IMR-90 (cell line): Measurements from ENCODE around the gene ARHGEF16. TPM values are rescaled to one million over a fixed set of nuclear protein-coding genes. Genes with fewer than 3 reads are reported as not detected.

Experiments
- ATAC-seq: fragments of 200-7000 bp; cut with Tn5 transposase; 2 replicates; pipeline ENCODE4 v1.9.1; 2020; ENCODE audit warnings: low read depth, mild to moderate bottlenecking, moderate library complexity
- BruUV-seq: library from RNA; stranded (reverse); fragments of 400-500 nt; replicated peaks from 2 replicates; lab custom pipeline; 2021; lab: Mats Ljungman, UMichigan
- CTCF ChIA-PET: fragments of 300-600 bp; formaldehyde crosslinking; extraction: SDS; loops from one replicate; lab custom pipeline; 2021; ENCODE audit warnings: antibody characterized with exemption; lab: Yijun Ruan, JAX
- POLR2A ChIA-PET: fragments of 300-600 bp; sonication (Branson Sonifier 250); formaldehyde crosslinking; loops from one replicate; lab custom pipeline; 2022; ENCODE audit warnings: antibody characterized with exemption; ENCODE audit not compliant: unreplicated experiment; lab: Charles Lee
- DNase-seq: peaks from one replicate; pipeline ENCODE4 v3.0.0; 2013
- H2AFZ ChIP-seq: replicated peaks from 2 replicates; pipeline ENCODE3; 2013; ENCODE audit warnings: low read length, mild to moderate bottlenecking; ENCODE audit not compliant: poor library complexity
- H2AK5ac ChIP-seq: 2 replicates; pipeline ENCODE4 v1.6.1; 2013; ENCODE audit warnings: low read depth, low read length, inconsistent platforms
- H2AK9ac ChIP-seq: replicated peaks from 2 replicates; pipeline ENCODE3; 2013; ENCODE audit warnings: mild to moderate bottlenecking, low read depth, low read length, moderate library complexity; ENCODE audit not compliant: poor library complexity
- H2BK120ac ChIP-seq: 2 replicates; pipeline ENCODE4 v1.6.1; 2013; ENCODE audit warnings: low read depth, low read length, inconsistent platforms
- H2BK15ac ChIP-seq: 3 replicates; pipeline ENCODE4 v1.6.1; 2013; ENCODE audit warnings: low read depth, low read length, inconsistent platforms
- H2BK20ac ChIP-seq: 2 replicates; pipeline ENCODE4 v1.6.1; 2013; ENCODE audit warnings: low read depth, mild to moderate bottlenecking, inconsistent platforms, low read length, moderate library complexity
- H2BK5ac ChIP-seq: 2 replicates; pipeline ENCODE4 v1.6.1; 2013; ENCODE audit warnings: mild to moderate bottlenecking, low read depth, low read length, inconsistent platforms; ENCODE audit not compliant: poor library complexity, severe bottlenecking
- H3K14ac ChIP-seq: replicated peaks from 2 replicates; pipeline ENCODE4 v1.6.1; 2013; ENCODE audit warnings: low read depth, low read length, inconsistent platforms
- H3K18ac ChIP-seq: 2 replicates; pipeline ENCODE4 v1.6.1; 2013; ENCODE audit warnings: low read depth, low read length, control low read depth
- H3K23ac ChIP-seq: 2 replicates; pipeline ENCODE4 v1.6.1; 2013; ENCODE audit warnings: low read depth, low read length, inconsistent platforms
- H3K27ac ChIP-seq: 2 replicates; pipeline ENCODE4 v1.5.1; 2013; ENCODE audit warnings: mild to moderate bottlenecking, control low read depth, low read length; ENCODE audit not compliant: insufficient read depth
- H3K27me3 ChIP-seq: 2 replicates; pipeline ENCODE4 v1.6.1; 2013; ENCODE audit warnings: low read length; ENCODE audit not compliant: control insufficient read depth, insufficient read depth
- H3K36me3 ChIP-seq: 2 replicates; pipeline ENCODE4 v1.6.1; 2013; ENCODE audit warnings: low read length, mixed read lengths; ENCODE audit not compliant: control insufficient read depth, insufficient read depth
- H3K4ac ChIP-seq: 2 replicates; pipeline ENCODE4 v1.6.1; 2013; ENCODE audit warnings: low read depth, low read length, inconsistent platforms
- H3K4me1 ChIP-seq: 2 replicates; pipeline ENCODE4 v1.6.1; 2013; ENCODE audit warnings: low read length, mixed read lengths; ENCODE audit not compliant: control insufficient read depth, insufficient read depth
- H3K4me2 ChIP-seq: 2 replicates; pipeline ENCODE4 v1.6.1; 2013; ENCODE audit warnings: low read depth, mild to moderate bottlenecking, control low read depth, low read length, moderate library complexity
- H3K4me3 ChIP-seq: 2 replicates; pipeline ENCODE4 v1.5.1; 2013; ENCODE audit warnings: low read depth, mild to moderate bottlenecking, control low read depth, low read length, moderate library complexity; ENCODE audit not compliant: insufficient read depth
- H3K56ac ChIP-seq: 2 replicates; pipeline ENCODE4 v1.6.1; 2013; ENCODE audit warnings: low read length, inconsistent platforms; ENCODE audit not compliant: insufficient read depth; ENCODE audit errors: extremely low read depth
- H3K79me1 ChIP-seq, 2 experiments: 2 replicates each; pipeline ENCODE4 v1.6.1; 2013; ENCODE audit warnings: low read length in 2 of 2, inconsistent platforms in 1 of 2, low read depth in 1 of 2
- H3K9ac ChIP-seq: 2 replicates; pipeline ENCODE4 v1.6.1; 2013; ENCODE audit warnings: low read depth, low read length, control low read depth
- H3K9me1 ChIP-seq: 2 replicates; pipeline ENCODE4 v1.6.1; 2013; ENCODE audit warnings: low read length, inconsistent platforms; ENCODE audit not compliant: insufficient read depth
- H3K9me3 ChIP-seq: 2 replicates; pipeline ENCODE4 v1.6.1; 2013; ENCODE audit warnings: low read length; ENCODE audit not compliant: control insufficient read depth, insufficient read depth
- H4K20me1 ChIP-seq: 2 replicates; pipeline ENCODE4 v1.6.1; 2013; ENCODE audit warnings: low read length, inconsistent platforms; ENCODE audit not compliant: insufficient read depth
- H4K5ac ChIP-seq: 2 replicates; pipeline ENCODE4 v1.6.1; 2013; ENCODE audit warnings: mild to moderate bottlenecking, low read depth, low read length, control low read depth
- H4K8ac ChIP-seq, 2 experiments: 2 replicates each; pipeline ENCODE4 v1.6.1; 2013; ENCODE audit warnings: low read depth in 2 of 2, low read length in 2 of 2, control low read depth in 1 of 2, inconsistent platforms in 1 of 2
- H4K91ac ChIP-seq: 2 replicates; pipeline ENCODE4 v1.6.1; 2013; ENCODE audit warnings: low read depth, low read length, inconsistent platforms; ENCODE audit not compliant: insufficient read depth
- BHLHE40 ChIP-seq: fragments of 150-350 bp; IDR thresholded peaks from 2 replicates; pipeline ENCODE4 v1.6.1; 2016; ENCODE audit warnings: mild to moderate bottlenecking, low read depth, low read length
- FOS ChIP-seq: fragments of 150-350 bp; IDR thresholded peaks from 2 replicates; pipeline ENCODE4 v1.6.1; 2016; ENCODE audit warnings: low read depth, low read length
- MAZ ChIP-seq: IDR thresholded peaks from 2 replicates; pipeline ENCODE4 v1.6.1; 2012; ENCODE audit warnings: low read depth, mild to moderate bottlenecking, low read length, improper control_type of control experiment, moderate library complexity, borderline replicate concordance
- MXI1 ChIP-seq: IDR thresholded peaks from 2 replicates; pipeline ENCODE4 v1.6.1; 2012; ENCODE audit warnings: low read depth, mild to moderate bottlenecking, low read length, moderate library complexity, borderline replicate concordance
- RAD21 ChIP-seq: IDR thresholded peaks from 2 replicates; pipeline ENCODE4 v1.6.1; 2012; ENCODE audit warnings: low read length, improper control_type of control experiment
- RCOR1 ChIP-seq: IDR thresholded peaks from 2 replicates; pipeline ENCODE4 v1.6.1; 2012; ENCODE audit warnings: mild to moderate bottlenecking, low read length, improper control_type of control experiment; ENCODE audit not compliant: insufficient replicate concordance
- RFX5 ChIP-seq: IDR thresholded peaks from 2 replicates; pipeline ENCODE4 v1.8.0; 2012; ENCODE audit warnings: low read depth, mild to moderate bottlenecking, low read length, moderate library complexity
- WGBS, 2 experiments: methylation state at CpG; one replicate each; pipeline versions ENCODE4 v1.1.5 to v1.1.7; 2013; ENCODE audit warnings: missing lambda C conversion rate in 2 of 2; ENCODE audit not compliant: insufficient read length in 1 of 2; ENCODE audit errors: extremely low coverage in 2 of 2; 5-methylcytosine and 5-hydroxymethylcytosine counted together
- dilution Hi-C: fragments of 300-500 bp; cut with HindIII; formaldehyde crosslinking; loops from one replicate; pipeline ENCODE4 v1.14.3; 2018; ENCODE audit warnings: low sequenced_read_pairs; ENCODE audit not compliant: unreplicated experiment
- in situ Hi-C: fragments of 300-500 bp; cut with MboI; formaldehyde crosslinking; loops from 3 replicates; pipeline ENCODE4 v1.14.3; 2019; ENCODE audit warnings: low sequenced_read_pairs, inconsistent platforms, mixed read lengths
- intact Hi-C: fragments of 100-400 bp; cut with micrococcal nuclease; formaldehyde crosslinking; loops from 2 replicates; pipeline ENCODE4 v1.10.0; 2022
- polyA plus RNA-seq, 3 experiments: library from polyadenylated mRNA; depleted of rRNA; stranded (reverse); fragments of >200 nt; gene quantifications; 2 replicates each; pipeline ENCODE4 v1.2.3, GENCODE V29; 2012; ENCODE audit warnings: low replicate concordance in 1 of 3
- total RNA-seq: library from RNA; depleted of rRNA; stranded (reverse); fragments of >200 nt; gene quantifications from 2 replicates; pipeline ENCODE4 v1.2.3, GENCODE V29; 2012
- TF ChIP-seq, protein P1 (sequence below): fragments of 150-350 bp; IDR thresholded peaks from 2 replicates; pipeline ENCODE4 v1.6.1; 2017; ENCODE audit warnings: mild to moderate bottlenecking, antibody characterized with exemption, low read length, low read depth

The ARHGEF16 gene
- total and polyA plus RNA-seq, 2 of the 4 experiments (the other 2 are of a cell fraction): 0.18 to 0.39 TPM

DNA sequence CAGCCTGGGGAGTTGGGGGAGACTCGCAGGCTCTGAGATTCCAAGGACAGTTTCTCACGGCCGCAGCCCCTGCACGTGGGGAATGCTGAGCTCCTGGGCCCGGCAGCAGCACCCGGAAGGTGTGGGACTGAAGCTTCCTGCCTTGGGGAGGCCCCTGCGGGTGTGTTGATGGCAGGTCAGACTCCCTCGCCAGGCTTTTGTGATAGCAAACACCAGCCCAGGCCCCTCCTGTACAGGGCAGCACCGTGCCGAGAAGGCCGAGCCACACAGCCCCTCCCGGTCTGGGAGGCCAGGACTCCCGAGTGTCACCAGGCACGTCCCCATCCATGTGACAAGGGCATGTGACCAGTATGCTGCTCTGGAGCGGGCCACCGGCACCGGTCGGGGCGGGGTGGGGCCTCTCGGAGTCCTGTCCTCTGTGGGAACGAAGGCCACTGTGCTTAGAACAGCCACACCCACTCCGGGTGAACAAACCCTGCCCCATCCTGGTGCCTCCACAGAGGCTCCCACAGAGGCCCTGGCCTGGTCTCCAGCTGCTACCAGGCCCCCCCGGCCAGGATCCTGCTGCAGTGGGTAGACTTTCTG, 31.1 kb upstream of the ARHGEF16 start:
- Histone ChIP-seq H3K9ac (no peak overlapping the region), H2BK20ac (no peak overlapping the region), H2AK9ac (no peak overlapping the region), H3K27me3 (peaks cover 9% of the 10 kb centered on the region; the same call in 1 of the 2 replicates), H3K18ac (no peak overlapping the region), H3K79me1 (no peaks in the 10 kb centered on the region), H3K4me1 (no peaks in the 10 kb centered on the region), H2AK5ac (no peak overlapping the region), H4K8ac (no peak overlapping the region), H4K20me1 (no peaks in the 10 kb centered on the region), H3K9me1 (no peaks in the 10 kb centered on the region), H4K91ac (no peak overlapping the region), H3K56ac (no peak overlapping the region), H3K23ac (no peak overlapping the region), H3K4me3 (no peak overlapping the region), H3K4me2 (no peak overlapping the region), H3K14ac (no peak overlapping the region), H2BK120ac (no peak overlapping the region), H3K9me3 (no peaks in the 10 kb centered on the region), H4K5ac (no peak overlapping the region), H3K27ac (no peak overlapping the region), H3K4ac (no peak overlapping the region), H2BK15ac (no peak overlapping the region), H2BK5ac (no peak overlapping the region), H2AFZ (no peak overlapping the region), H3K36me3 (no peaks in the 10 kb centered on the region)
- TF ChIP-seq MAZ (no peak), RAD21 (no peak), RCOR1 (no peak), FOS (no peak), RFX5 (no peak), MXI1 (no peak), BHLHE40 (no peak)
- TF ChIP-seq, protein P1, sequence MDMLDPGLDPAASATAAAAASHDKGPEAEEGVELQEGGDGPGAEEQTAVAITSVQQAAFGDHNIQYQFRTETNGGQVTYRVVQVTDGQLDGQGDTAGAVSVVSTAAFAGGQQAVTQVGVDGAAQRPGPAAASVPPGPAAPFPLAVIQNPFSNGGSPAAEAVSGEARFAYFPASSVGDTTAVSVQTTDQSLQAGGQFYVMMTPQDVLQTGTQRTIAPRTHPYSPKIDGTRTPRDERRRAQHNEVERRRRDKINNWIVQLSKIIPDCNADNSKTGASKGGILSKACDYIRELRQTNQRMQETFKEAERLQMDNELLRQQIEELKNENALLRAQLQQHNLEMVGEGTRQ: no peak
- ATAC-seq (no peak), DNase-seq (no peak)
- CTCF ChIA-PET: interaction anchor here (1.6 kb wide), 1 partner anchor 1005 kb away, joined by 5 read pairs; no protein-coding TSS in a partner anchor
- in situ Hi-C loops (loop anchor here (5.0 kb wide), 1 partner anchor 1011 kb away; the partner anchor contains the start of gene PEX10), intact Hi-C loops (no loop called here), dilution Hi-C loops (no loop called here)
- POLR2A ChIA-PET: no interaction called here
- BruUV-seq: no TSS peak
- WGBS, 2 experiments: 76% methylated on average over 19 of the region's 23 CpGs; no CpG with 5 or more reads in 1 of the 2 experiments
